Pancreas (tissue), 10 donors: Measurements from ENCODE around the gene DOK4. TPM values are rescaled to one million over a fixed set of nuclear protein-coding genes. Genes with fewer than 3 reads are reported as not detected.

Source experiments
- ATAC-seq, 4 donors: fragments of 200-7000 bp; cut with Tn5 transposase; one replicate each; pipeline versions ENCODE4 v1.8.0 to v1.9.1; 2020; ENCODE audit warnings: mild to moderate bottlenecking in 4 of 4, moderate library complexity in 4 of 4
- DNase-seq, 6 donors: peaks; one replicate each; pipeline ENCODE4 v3.0.0-alpha.2; 2020
- FAIRE-seq: peaks from 2 replicates; lab custom pipeline; 2012; peaks lifted over from hg19 to GRCh38; lab: Jason Lieb, UNC
- H3K27ac ChIP-seq, 4 donors: fragments of 200-600 bp; sonication (generic); 1 replicate in 3 of 4; 2 replicates in 1 of 4; pipeline versions ENCODE4 v1.5.0 to v1.8.0; 2020
- H3K27me3 ChIP-seq, 4 donors: fragments of 200-600 bp; one replicate each; pipeline ENCODE4 v1.8.0; 2021
- H3K36me3 ChIP-seq, 3 donors: fragments of 200-600 bp; sonication (generic) in 1 of 3; one replicate each; pipeline versions ENCODE4 v1.5.0 to v1.8.0; 2020 to 2021
- H3K4me1 ChIP-seq, 3 donors: fragments of 200-600 bp; one replicate each; pipeline ENCODE4 v1.8.0; 2021
- H3K4me3 ChIP-seq, 4 donors: fragments of 200-600 bp; sonication (generic) in 2 of 4; one replicate each; pipeline versions ENCODE4 v1.5.0 to v1.8.0; 2020 to 2021
- H3K9me3 ChIP-seq, 4 donors: fragments of 200-600 bp; one replicate each; pipeline ENCODE4 v1.8.0; 2021
- WGBS, 2 donors: extraction: QIAGEN DNeasy Blood & Tissue Kit; methylation state at CpG; one replicate each; pipeline ENCODE4 v1.1.7; 2013; 5-methylcytosine and 5-hydroxymethylcytosine counted together
- intact Hi-C, 3 donors: fragments of 100-400 bp; cut with DNase I; formaldehyde crosslinking; loops; one replicate each; pipeline versions ENCODE4 v1.11.1 to v1.14.2; 2022
- polyA plus RNA-seq, 2 donors: library from polyadenylated mRNA; stranded (reverse); fragments of 200-250 nt; gene quantifications; one replicate each; pipeline ENCODE4 v1.2.3, GENCODE V29; 2013
- total RNA-seq, 6 donors: library from RNA; stranded (reverse); fragmentation: NEBNext Ultra II Directional in 4 of 6; extraction: Animal tissue kit (Norgen Biotek cat#: 25700) in 4 of 6; gene quantifications; one replicate each; pipeline versions ENCODE4 v1.2.1 to v1.2.4, GENCODE V29; 2021 to 2023
- TF ChIP-seq, protein P1 (sequence below), 4 donors: fragments of 200-600 bp; sonication (generic) in 3 of 4; IDR thresholded peaks; one replicate each; pipeline versions ENCODE4 v1.5.0 to v1.8.0; 2021; ENCODE audit warnings: antibody characterized with exemption in 4 of 4
- donor health status: healthy with polysubstance abuse.
- donor health status: DM: no; HTN: no; CAD: no; lungs with moderate emphysema.
- donor health status: DM: no; HTN: no; CAD: no.
- donor health status: control.
- donor health status: control.
- donor health status: Bipolar disorder and iron deficiency.
- donor health status: DM: yes; HTN: yes; CAD: no.
- donor health status: DM: no; HTN: no; CAD: no.
- donor health status: DM: no; HTN: no; CAD: no.
- donor health status: DM: yes; HTN: yes; CAD: no.

Gene DOK4
- total and polyA plus RNA-seq, 8 donors, result 9.2 to 26.4 (median 15.5) TPM

DNA sequence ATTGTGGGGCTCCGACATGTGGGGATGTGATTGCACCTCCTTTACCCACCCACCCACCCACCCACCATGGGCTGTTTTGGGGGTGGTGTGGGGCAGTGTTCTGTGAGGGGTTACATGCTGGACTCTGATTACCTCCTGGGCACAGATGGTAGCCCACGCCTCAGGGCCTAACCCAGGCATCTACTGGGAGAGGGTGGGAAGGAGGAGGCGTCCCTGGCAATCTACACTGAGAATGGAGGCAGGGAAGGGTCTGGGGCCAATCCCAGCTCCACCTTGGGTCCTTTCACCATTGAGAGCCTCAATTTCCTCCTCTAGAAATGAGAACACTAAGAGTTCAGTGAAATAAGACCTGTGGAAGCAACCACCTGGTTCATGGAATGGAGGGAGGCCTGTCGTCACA is 11.7 kb upstream of the DOK4 start:
- ATAC-seq, result no peak
- TF ChIP-seq, protein P1, sequence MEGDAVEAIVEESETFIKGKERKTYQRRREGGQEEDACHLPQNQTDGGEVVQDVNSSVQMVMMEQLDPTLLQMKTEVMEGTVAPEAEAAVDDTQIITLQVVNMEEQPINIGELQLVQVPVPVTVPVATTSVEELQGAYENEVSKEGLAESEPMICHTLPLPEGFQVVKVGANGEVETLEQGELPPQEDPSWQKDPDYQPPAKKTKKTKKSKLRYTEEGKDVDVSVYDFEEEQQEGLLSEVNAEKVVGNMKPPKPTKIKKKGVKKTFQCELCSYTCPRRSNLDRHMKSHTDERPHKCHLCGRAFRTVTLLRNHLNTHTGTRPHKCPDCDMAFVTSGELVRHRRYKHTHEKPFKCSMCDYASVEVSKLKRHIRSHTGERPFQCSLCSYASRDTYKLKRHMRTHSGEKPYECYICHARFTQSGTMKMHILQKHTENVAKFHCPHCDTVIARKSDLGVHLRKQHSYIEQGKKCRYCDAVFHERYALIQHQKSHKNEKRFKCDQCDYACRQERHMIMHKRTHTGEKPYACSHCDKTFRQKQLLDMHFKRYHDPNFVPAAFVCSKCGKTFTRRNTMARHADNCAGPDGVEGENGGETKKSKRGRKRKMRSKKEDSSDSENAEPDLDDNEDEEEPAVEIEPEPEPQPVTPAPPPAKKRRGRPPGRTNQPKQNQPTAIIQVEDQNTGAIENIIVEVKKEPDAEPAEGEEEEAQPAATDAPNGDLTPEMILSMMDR (IDR thresholded peaks at IDR 0.05), result no peak
- no peaks in the 10 kb centered on the region for H3K4me1 ChIP-seq
- no peaks in the 10 kb centered on the region for H3K27me3 ChIP-seq
- FAIRE-seq, result no peak
- H3K9me3 ChIP-seq, result no peaks in the 10 kb centered on the region
- DNase-seq, result no peak
- WGBS, 2 donors, result 80 to 90% methylated on average over 4 of the region's 4 CpGs
- H3K36me3 ChIP-seq, result no peaks in the 10 kb centered on the region
- H3K27ac ChIP-seq, result no peak overlapping the region
- H3K4me3 ChIP-seq, result no peak overlapping the region
- intact Hi-C loops, result no loop called here

DNA sequence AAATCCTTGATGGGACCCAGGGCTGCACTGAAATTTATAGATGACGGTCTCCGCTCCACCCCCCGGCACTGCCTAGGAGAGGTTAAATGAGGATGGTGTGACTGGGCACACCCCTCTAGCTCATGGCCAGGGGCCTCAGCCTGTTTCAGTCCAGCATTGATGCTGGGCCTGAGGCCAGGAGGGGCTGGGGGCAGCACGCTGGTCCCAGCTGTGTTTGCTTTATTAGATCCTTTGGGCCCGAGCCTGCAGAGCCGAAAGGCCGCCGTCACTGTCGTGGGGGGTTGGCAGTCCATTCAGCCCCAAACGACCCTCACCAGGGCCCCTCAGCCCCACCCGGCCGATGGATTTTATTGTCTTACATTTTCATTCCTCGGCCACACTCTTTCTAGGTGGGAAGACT is 10.8 kb upstream of the DOK4 start:
- Histone ChIP-seq H3K4me3 (no peak overlapping the region), H3K36me3 (no peaks in the 10 kb centered on the region), H3K27ac (no peak overlapping the region), H3K4me1 (no peaks in the 10 kb centered on the region), H3K27me3 (no peaks in the 10 kb centered on the region), H3K9me3 (no peaks in the 10 kb centered on the region)
- no peak for FAIRE-seq
- TF ChIP-seq, protein P1 (IDR thresholded peaks at IDR 0.05), result no peak
- WGBS, 2 donors, result 73 to 81% methylated on average over 13 of the region's 13 CpGs
- no peak for DNase-seq
- ATAC-seq, result no peak
- intact Hi-C loops, result no loop called here

DNA sequence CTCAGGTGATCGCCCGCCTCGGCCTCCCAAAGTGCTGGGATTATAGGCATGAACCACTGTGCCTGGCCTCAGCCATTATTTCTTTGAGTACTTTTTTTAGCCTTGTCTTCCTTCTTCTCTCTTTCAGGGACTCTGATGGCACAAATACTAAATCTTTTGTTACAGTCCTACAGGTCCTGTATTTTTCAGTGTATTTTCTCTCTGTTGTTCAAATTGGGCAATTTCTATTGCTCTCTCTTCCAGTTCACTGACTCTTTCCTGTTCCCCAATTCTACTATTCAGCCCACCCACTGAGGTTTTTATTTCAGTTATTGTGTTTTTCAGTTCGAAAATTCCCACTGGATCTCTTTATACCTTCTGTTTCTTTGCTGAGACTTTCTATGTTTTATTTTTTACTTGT is 7.5 kb upstream of the DOK4 start:
- H3K27ac ChIP-seq, result no peak overlapping the region
- ATAC-seq (no peak), DNase-seq (no peak), FAIRE-seq (no peak)
- TF ChIP-seq, protein P1 (IDR thresholded peaks at IDR 0.05), result no peak
- H3K4me1 ChIP-seq, result no peaks in the 10 kb centered on the region
- intact Hi-C loops, result no loop called here
- no peaks in the 10 kb centered on the region for H3K36me3 ChIP-seq
- no peaks in the 10 kb centered on the region for H3K27me3 ChIP-seq
- H3K4me3 ChIP-seq, result no peak overlapping the region
- no peaks in the 10 kb centered on the region for H3K9me3 ChIP-seq
- 88 to 89% methylated on average over 4 of the region's 4 CpGs for WGBS, 2 donors

DNA sequence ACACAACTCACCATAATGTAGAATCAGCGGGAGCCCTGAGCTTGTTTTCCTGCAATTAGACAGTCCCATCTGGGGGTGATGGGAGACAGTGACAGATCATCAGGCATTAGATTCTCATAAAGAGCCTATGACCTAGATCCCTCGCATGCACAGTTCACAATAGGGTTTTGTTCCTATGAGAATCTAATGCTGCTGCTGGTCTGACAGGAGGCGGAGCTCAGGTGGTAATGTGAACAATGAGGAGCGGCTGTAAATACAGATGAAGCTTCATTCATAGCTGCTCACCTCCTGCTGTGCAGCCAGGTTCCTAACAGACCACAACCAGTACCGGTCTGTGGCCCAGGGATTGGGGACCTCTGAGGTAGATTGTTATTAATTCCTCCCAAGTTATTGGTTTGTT is 2.9 kb upstream of the DOK4 start:
- Histone ChIP-seq H3K9me3 (no peaks in the 10 kb centered on the region), H3K27me3 (no peaks in the 10 kb centered on the region), H3K4me1 (peaks cover 0 to 7% (median 6%) of the 10 kb centered on the region in 3 donors), H3K4me3 (no peak overlapping the region), H3K36me3 (no peaks in the 10 kb centered on the region), H3K27ac (no peak overlapping the region)
- TF ChIP-seq, protein P1 (IDR thresholded peaks at IDR 0.05), result no peak
- DNase-seq (no peak), ATAC-seq (no peak), FAIRE-seq (no peak)
- intact Hi-C loops, result no loop called here
- WGBS, 2 donors, result 90 to 96% methylated on average over 5 of the region's 5 CpGs

DNA sequence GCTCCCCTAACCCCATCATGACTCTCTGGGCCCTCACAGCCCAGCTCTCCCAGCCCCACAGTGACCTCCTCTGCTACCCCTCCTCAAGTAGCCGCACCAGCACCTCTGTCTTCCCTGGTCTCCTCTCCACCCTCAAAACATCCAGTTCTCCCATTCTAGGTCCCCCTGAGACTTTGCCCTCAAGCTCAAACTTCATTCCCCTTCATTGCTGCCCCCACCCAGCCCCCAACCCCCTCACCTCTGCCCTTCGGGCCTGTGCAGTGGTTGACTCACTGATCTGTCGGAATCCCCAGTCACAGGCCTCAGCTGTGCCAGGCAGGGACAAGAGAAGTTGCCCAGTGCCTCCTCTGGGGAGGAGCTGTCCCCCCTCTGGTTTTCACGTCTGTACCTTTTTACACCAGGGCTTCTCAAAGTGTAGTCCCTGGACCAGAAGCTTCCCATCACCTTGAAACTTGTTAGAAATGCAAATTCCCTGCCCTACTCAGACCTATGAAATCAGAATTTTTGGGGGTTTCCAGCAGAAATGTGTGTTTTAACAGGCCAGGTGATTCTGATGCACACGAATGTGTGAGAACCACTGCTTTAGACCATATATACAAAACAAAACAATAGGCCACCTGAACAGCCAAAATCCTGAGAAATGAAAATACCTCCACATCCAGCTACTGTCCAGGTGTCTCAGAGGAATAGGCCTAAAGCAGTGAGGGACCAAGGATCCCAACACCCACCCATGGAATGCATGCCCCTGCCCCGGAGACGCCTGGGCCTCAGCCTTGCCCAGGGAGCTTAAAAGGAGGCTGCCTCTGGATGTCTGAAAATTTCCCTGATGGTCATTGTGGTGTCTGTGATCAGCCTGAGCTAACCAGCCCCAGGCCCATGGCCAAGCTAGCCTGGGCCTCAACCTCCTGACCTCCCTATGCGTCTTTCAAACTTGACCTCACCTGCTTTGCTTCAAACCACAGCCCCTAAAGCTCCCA is 853 bp upstream of the DOK4 start:
- Histone ChIP-seq H3K27ac (no peak overlapping the region), H3K9me3 (no peaks in the 10 kb centered on the region), H3K4me3 (peak overlapping the region in 2 of 4 donors; percentile 79 to 81), H3K4me1 (peaks cover 0 to 7% (median 6%) of the 10 kb centered on the region in 3 donors), H3K36me3 (no peaks in the 10 kb centered on the region), H3K27me3 (no peaks in the 10 kb centered on the region)
- intact Hi-C loops, result no loop called here
- WGBS, 2 donors, result 94 to 95% methylated on average over 8 of the region's 8 CpGs
- ATAC-seq (peak in 1 of 4 donors; percentile 9), DNase-seq (peak in 1 of 6 donors; percentile 34), FAIRE-seq (no peak)
- TF ChIP-seq, protein P1 (IDR thresholded peaks at IDR 0.05), result no peak
